PC-3 (cell line): ENCODE data around the gene TDP2.
"Not testable (repeated sequence)": the region's sequence is repeated elsewhere in the genome, so short reads cannot be mapped to it uniquely, and the experiment has no call there.

Experiments
- EZH2 ChIP-seq: fragments of 300-600 bp; sonication (generic); IDR thresholded peaks from one replicate; pipeline ENCODE4 v1.6.1; 2017; ENCODE audit warnings: antibody characterized with exemption, mild to moderate bottlenecking, low read length; ENCODE audit not compliant: unreplicated experiment
- TF ChIP-seq, protein P1 (sequence below): fragments of 300-600 bp; sonication (generic); conservative IDR thresholded peaks from 2 replicates; pipeline ENCODE4 v1.5.1; 2017; ENCODE audit warnings: antibody characterized with exemption, low read depth, mild to moderate bottlenecking, low read length

DNA sequence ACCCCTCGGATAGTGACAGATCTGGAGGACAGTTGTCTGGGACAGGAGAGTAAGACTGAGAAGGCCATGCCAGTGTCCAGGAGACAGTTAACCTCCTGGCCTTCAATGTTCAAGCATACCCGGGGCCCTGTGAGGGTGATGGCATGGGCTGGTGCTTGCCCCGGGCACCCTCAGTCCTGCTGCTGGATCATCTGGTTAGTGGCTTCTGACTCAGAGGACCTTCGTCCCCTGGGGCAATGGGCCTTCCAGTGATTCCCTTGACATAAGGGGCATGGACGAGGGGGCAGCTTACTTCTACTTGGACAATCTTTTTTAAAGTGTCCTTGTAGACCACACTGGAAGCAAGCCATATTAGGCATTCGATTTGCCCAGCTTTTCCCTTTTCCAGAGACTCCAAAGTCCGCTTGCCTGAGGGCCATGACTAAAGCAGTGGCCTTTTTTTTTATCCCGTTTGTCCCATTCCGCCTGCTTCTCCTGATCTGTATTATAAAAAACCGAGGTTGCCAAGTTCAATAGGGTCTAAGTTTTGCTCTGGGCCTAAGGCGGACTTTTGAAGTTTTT lies 12.2 kb upstream of the TDP2 start:
- TF ChIP-seq, protein P1, sequence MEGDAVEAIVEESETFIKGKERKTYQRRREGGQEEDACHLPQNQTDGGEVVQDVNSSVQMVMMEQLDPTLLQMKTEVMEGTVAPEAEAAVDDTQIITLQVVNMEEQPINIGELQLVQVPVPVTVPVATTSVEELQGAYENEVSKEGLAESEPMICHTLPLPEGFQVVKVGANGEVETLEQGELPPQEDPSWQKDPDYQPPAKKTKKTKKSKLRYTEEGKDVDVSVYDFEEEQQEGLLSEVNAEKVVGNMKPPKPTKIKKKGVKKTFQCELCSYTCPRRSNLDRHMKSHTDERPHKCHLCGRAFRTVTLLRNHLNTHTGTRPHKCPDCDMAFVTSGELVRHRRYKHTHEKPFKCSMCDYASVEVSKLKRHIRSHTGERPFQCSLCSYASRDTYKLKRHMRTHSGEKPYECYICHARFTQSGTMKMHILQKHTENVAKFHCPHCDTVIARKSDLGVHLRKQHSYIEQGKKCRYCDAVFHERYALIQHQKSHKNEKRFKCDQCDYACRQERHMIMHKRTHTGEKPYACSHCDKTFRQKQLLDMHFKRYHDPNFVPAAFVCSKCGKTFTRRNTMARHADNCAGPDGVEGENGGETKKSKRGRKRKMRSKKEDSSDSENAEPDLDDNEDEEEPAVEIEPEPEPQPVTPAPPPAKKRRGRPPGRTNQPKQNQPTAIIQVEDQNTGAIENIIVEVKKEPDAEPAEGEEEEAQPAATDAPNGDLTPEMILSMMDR, result not testable (repeated sequence)
- TF ChIP-seq EZH2, result not testable (repeated sequence)
